ENCODE data around the gene RBM26.

- TF ChIP-seq POLR2AphosphoS5 (IDR thresholded peaks at IDR 0.05) = no peak
- TF ChIP-seq EP300 (IDR thresholded peaks at IDR 0.05) = no peak
- TF ChIP-seq CTCF (IDR thresholded peaks at IDR 0.05) = no peak
- no peak for TF ChIP-seq POLR2A (IDR thresholded peaks at IDR 0.05)
These were observed 124.7 kb downstream of the RBM26 start for GRCh38 chr13:79281339-79281747.
